ENCODE data around the gene RMND1. TPM values are rescaled to one million over a fixed set of nuclear protein-coding genes. Genes with fewer than 3 reads are reported as not detected.

The RMND1 gene
- total and polyA plus RNA-seq, 9 of the 15 experiments (the other 6 are each of a cell fraction or from before 2014, with no cell fraction given): 26.9 to 47.8 (median 36.2) TPM

- TF ChIP-seq ZNF766 (CRISPR knock-in tag; conservative IDR thresholded peaks at IDR 0.05): no peak
- TF ChIP-seq, protein P1, sequence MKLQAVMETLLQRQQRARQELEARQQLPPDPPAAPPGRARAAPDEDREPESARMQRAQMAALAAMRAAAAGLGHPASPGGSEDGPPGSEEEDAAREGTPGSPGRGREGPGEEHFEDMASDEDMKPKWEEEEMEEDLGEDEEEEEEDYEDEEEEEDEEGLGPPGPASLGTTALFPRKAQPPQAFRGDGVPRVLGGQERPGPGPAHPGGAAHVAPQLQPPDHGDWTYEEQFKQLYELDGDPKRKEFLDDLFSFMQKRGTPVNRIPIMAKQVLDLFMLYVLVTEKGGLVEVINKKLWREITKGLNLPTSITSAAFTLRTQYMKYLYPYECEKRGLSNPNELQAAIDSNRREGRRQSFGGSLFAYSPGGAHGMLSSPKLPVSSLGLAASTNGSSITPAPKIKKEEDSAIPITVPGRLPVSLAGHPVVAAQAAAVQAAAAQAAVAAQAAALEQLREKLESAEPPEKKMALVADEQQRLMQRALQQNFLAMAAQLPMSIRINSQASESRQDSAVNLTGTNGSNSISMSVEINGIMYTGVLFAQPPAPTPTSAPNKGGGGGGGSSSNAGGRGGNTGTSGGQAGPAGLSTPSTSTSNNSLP (IDR thresholded peaks at IDR 0.05; ENCODE audit: borderline replicate concordance, low read depth, low read length): peak; percentile 81
- TF ChIP-seq RBBP5 (IDR thresholded peaks at IDR 0.05; ENCODE audit: borderline replicate concordance, insufficient read depth, low read length, poor library complexity, severe bottlenecking): peak; percentile 99
- peak; percentile 86 to 97 for TF ChIP-seq MAZ (CRISPR knock-in tag; conservative IDR thresholded peaks at IDR 0.05 in 1 of 2, IDR thresholded peaks at IDR 0.05 in 1 of 2)
- peak; percentile 85; the same call in 1 of the 2 replicates for TF ChIP-seq HDAC2 (IDR thresholded peaks at IDR 0.05)
- no peak for TF ChIP-seq SMARCB1 (IDR thresholded peaks at IDR 0.05; ENCODE audit: insufficient read length, low read depth)
- TF ChIP-seq ZNF253 (CRISPR knock-in tag; conservative IDR thresholded peaks at IDR 0.05): no peak
- TF ChIP-seq E2F8 (IDR thresholded peaks at IDR 0.05; ENCODE audit: low read depth, partially characterized antibody): peak; percentile 99
- peak; percentile 25 to 69 (median 55) for TF ChIP-seq YY1 (IDR thresholded peaks at IDR 0.05; ENCODE audit: borderline replicate concordance in 1 of 3, control insufficient read depth in 1 of 3, extremely low read depth in 1 of 3, insufficient read depth in 3 of 3, insufficient read length in 1 of 3, insufficient replicate concordance in 2 of 3, low read depth in 1 of 3, low read length in 2 of 3)
- TF ChIP-seq FOS (IDR thresholded peaks at IDR 0.05; ENCODE audit: extremely low read depth, insufficient read length): peak; percentile 61
- peak; percentile 83; the same call in 1 of the 2 replicates for TF ChIP-seq PHF8 (IDR thresholded peaks at IDR 0.05; ENCODE audit: borderline replicate concordance, low read length)
- TF ChIP-seq, protein P2, sequence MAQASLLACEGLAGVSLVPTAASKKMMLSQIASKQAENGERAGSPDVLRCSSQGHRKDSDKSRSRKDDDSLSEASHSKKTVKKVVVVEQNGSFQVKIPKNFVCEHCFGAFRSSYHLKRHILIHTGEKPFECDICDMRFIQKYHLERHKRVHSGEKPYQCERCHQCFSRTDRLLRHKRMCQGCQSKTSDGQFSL (CRISPR knock-in tag; IDR thresholded peaks at IDR 0.05): peak; percentile 80
- TF ChIP-seq, protein P2 (tag; IDR thresholded peaks at IDR 0.05): peak in 1 of 2 experiments; percentile 73; a peak in 1 of 4 replicates
- peak; percentile 37 for TF ChIP-seq CTBP1 (IDR thresholded peaks at IDR 0.05; ENCODE audit: borderline replicate concordance)
- no peak for TF ChIP-seq ZFPM2 (CRISPR knock-in tag; IDR thresholded peaks at IDR 0.05)
- no peak for TF ChIP-seq PURB (CRISPR knock-in tag; IDR thresholded peaks at IDR 0.05; ENCODE audit: low read depth)
- no peak for TF ChIP-seq ZNF561 (CRISPR knock-in tag; conservative IDR thresholded peaks at IDR 0.05)
- TF ChIP-seq, protein P3, sequence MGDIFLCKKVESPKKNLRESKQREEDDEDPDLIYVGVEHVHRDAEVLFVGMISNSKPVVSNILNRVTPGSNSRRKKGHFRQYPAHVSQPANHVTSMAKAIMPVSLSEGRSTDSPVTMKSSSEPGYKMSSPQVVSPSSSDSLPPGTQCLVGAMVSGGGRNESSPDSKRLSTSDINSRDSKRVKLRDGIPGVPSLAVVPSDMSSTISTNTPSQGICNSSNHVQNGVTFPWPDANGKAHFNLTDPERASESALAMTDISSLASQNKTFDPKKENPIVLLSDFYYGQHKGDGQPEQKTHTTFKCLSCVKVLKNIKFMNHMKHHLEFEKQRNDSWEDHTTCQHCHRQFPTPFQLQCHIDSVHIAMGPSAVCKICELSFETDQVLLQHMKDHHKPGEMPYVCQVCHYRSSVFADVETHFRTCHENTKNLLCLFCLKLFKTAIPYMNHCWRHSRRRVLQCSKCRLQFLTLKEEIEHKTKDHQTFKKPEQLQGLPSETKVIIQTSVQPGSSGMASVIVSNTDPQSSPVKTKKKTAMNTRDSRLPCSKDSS (IDR thresholded peaks at IDR 0.05; ENCODE audit: low read depth, partially characterized antibody): no peak
Observed at GRCh38 chr6:151451950-151452749, at the start of gene RMND1 (continued).

Data from K562 (cell line).